K562 (cell line): ENCODE data around the gene CEP135. TPM values are rescaled to one million over a fixed set of nuclear protein-coding genes. Genes with fewer than 3 reads are reported as not detected.

Experiments used
- ATAC-seq: fragments of 200-7000 bp; cut with Tn5 transposase; 3 replicates; pipeline ENCODE4 v1.9.1; 2020; ENCODE audit warnings: moderate library complexity
- BruUV-seq: library from RNA; stranded (reverse); fragments of 400-500 nt; replicated peaks from 2 replicates; lab custom pipeline; 2021; lab: Mats Ljungman, UMichigan
- CTCF ChIA-PET: fragments of 300-600 bp; formaldehyde crosslinking; extraction: SDS; loops from one replicate; lab custom pipeline; 2021; ENCODE audit warnings: low intra/inter-chr PET ratio; lab: Yijun Ruan, JAX
- POLR2A ChIA-PET: fragments of 300-600, 350-650 bp; sonication (Branson Sonifier 250); formaldehyde crosslinking; extraction: SDS; loops from one replicate; lab custom pipeline; 2021; ENCODE audit warnings: antibody characterized with exemption, inconsistent platforms; lab: Yijun Ruan, JAX
- DNase-seq, 4 experiments: peaks; one replicate each; pipeline versions ENCODE4 v3.0.0 to v3.0.0-alpha.2; 2011 to 2018; ENCODE audit warnings: low spot score in 3 of 4, mixed read lengths in 3 of 4; ENCODE audit errors: extremely low read depth in 1 of 4
- FAIRE-seq: peaks from 2 replicates; lab custom pipeline; 2011; peaks lifted over from hg19 to GRCh38; lab: Jason Lieb, UNC
- H2AFZ ChIP-seq: 2 replicates; pipeline ENCODE4 v1.6.0; 2011; ENCODE audit warnings: low read depth, low read length, control low read depth, inconsistent platforms
- H3K27ac ChIP-seq: fragments of 200-600 bp; 3 replicates; pipeline ENCODE4 v1.8.0; 2011; ENCODE audit warnings: low read depth, mild to moderate bottlenecking, control low read depth, inconsistent platforms, low read length, moderate library complexity, mixed read lengths; ENCODE audit errors: extremely low read depth
- H3K27me3 ChIP-seq, 2 experiments: fragments of 300-600 bp in 1 of 2; 2 replicates in 1 of 2; 3 replicates in 1 of 2; pipeline versions ENCODE4 v1.6.0 to v1.8.0; 2011; ENCODE audit warnings: inconsistent platforms in 2 of 2, low read length in 2 of 2, mild to moderate bottlenecking in 1 of 2, mixed read lengths in 1 of 2, moderate library complexity in 1 of 2; ENCODE audit not compliant: control insufficient read depth in 2 of 2, insufficient read depth in 2 of 2
- H3K36me3 ChIP-seq: fragments of 300-600 bp; 3 replicates; pipeline ENCODE4 v1.8.0; 2011; ENCODE audit warnings: mild to moderate bottlenecking, low read length, inconsistent platforms; ENCODE audit not compliant: control insufficient read depth, insufficient read depth
- H3K4me1 ChIP-seq, 2 experiments: fragments of 200-600 bp in 1 of 2; replicated peaks in 1 of 2; 2 replicates in 1 of 2; 3 replicates in 1 of 2; pipeline versions ENCODE4 v1.5.1 to v1.8.0; 2011; ENCODE audit warnings: inconsistent platforms in 2 of 2, low read length in 2 of 2, mild to moderate bottlenecking in 1 of 2, mixed read lengths in 1 of 2, moderate library complexity in 1 of 2; ENCODE audit not compliant: control insufficient read depth in 2 of 2, insufficient read depth in 2 of 2
- H3K4me2 ChIP-seq: 2 replicates; pipeline ENCODE4 v1.6.1; 2011; ENCODE audit warnings: low read length, control low read depth, inconsistent platforms, mixed read lengths; ENCODE audit not compliant: insufficient read depth
- H3K4me3 ChIP-seq: fragments of 200-600 bp; sonication (generic), shearing (Covaris generic); 2 replicates; pipeline ENCODE4 v1.5.1; 2016; ENCODE audit warnings: control low read depth, inconsistent platforms
- H3K79me2 ChIP-seq: fragments of 200-600 bp; 3 replicates; pipeline ENCODE4 v1.8.0; 2011; ENCODE audit warnings: low read length, inconsistent platforms; ENCODE audit not compliant: control insufficient read depth, insufficient read depth
- H3K9ac ChIP-seq, 2 experiments: 2 replicates each; pipeline versions ENCODE4 v1.6.0 to v1.6.1; 2011; ENCODE audit warnings: low read depth in 2 of 2, low read length in 2 of 2, control low read depth in 1 of 2, inconsistent platforms in 1 of 2, mild to moderate bottlenecking in 1 of 2, mixed read lengths in 1 of 2; ENCODE audit not compliant: insufficient read depth in 1 of 2
- H3K9me1 ChIP-seq: one replicate; pipeline ENCODE4 v1.6.0; 2011; ENCODE audit warnings: inconsistent platforms, mild to moderate bottlenecking, low read length, moderate library complexity; ENCODE audit not compliant: control insufficient read depth, insufficient read depth
- H3K9me3 ChIP-seq: replicated peaks from 2 replicates; pipeline ENCODE4 v1.5.1; 2011; ENCODE audit warnings: low read depth, low read length, inconsistent platforms; ENCODE audit not compliant: control insufficient read depth, insufficient read depth
- H4K20me1 ChIP-seq: replicated peaks from 2 replicates; pipeline ENCODE4 v1.6.1; 2011; ENCODE audit warnings: low read length, inconsistent platforms, mixed read lengths; ENCODE audit not compliant: control insufficient read depth, insufficient read depth
- GTF2E2 ChIP-seq: fragments of 200-800 bp; sonication (Bioruptor generic); IDR thresholded peaks from 2 replicates; pipeline ENCODE4 v1.6.1; 2016; ENCODE audit warnings: missing genetic modification characterization, missing compliant biosample characterization
- JUNB ChIP-seq: fragments of 450-650 bp; formaldehyde crosslinking; conservative IDR thresholded peaks from 2 replicates; pipeline ENCODE4 v1.4.0; 2020; ENCODE audit warnings: mild to moderate bottlenecking
- KLF10 ChIP-seq: fragments of 250-450 bp; sonication (Bioruptor Pico); IDR thresholded peaks from 2 replicates; pipeline ENCODE4 v1.6.1; 2021; ENCODE audit warnings: matching md5 sums
- KLF13 ChIP-seq: fragments of 450-650 bp; IDR thresholded peaks from 2 replicates; pipeline ENCODE4 v1.6.1; 2016; ENCODE audit warnings: missing genetic modification characterization, low read depth, mild to moderate bottlenecking, missing compliant biosample characterization, moderate library complexity, borderline replicate concordance
- NFRKB ChIP-seq: fragments of 450-650 bp; IDR thresholded peaks from 2 replicates; pipeline ENCODE4 v1.6.1; 2016; ENCODE audit warnings: low read depth
- PHF8 ChIP-seq: fragments of 200-600 bp; sonication (generic); IDR thresholded peaks from 2 replicates; pipeline ENCODE4 v1.6.1; 2012; ENCODE audit warnings: mixed run types, mild to moderate bottlenecking, inconsistent platforms, low read length, moderate library complexity, borderline replicate concordance
- PURB ChIP-seq: sonication (generic); formaldehyde crosslinking; IDR thresholded peaks from 2 replicates; pipeline ENCODE4 v1.9.0; 2021; ENCODE audit warnings: low read depth, mild to moderate bottlenecking, missing genetic modification reagents
- RAD21 ChIP-seq, 2 experiments: fragments of 250-450 bp in 1 of 2; fragments of 450-650 bp in 1 of 2; sonication (Bioruptor Pico) in 1 of 2; formaldehyde crosslinking in 1 of 2; IDR thresholded peaks in 1 of 2; conservative IDR thresholded peaks in 1 of 2; 2 replicates each; pipeline versions ENCODE4 v1.4.0 to v1.8.0; 2020 to 2022; ENCODE audit warnings: mild to moderate bottlenecking in 2 of 2, moderate library complexity in 1 of 2
- ZNF316 ChIP-seq: fragments of 450-650 bp; IDR thresholded peaks from 2 replicates; pipeline ENCODE4 v1.6.1; 2016
- WGBS: fragments of 100-300 bp; shearing (Covaris generic); methylation state at CpG from one replicate; pipeline ENCODE4 v1.1.6; 2016; ENCODE audit warnings: low coverage, mixed read lengths; ENCODE audit not compliant: insufficient coverage; ENCODE audit errors: missing lambda C conversion rate; 5-methylcytosine and 5-hydroxymethylcytosine counted together
- in situ Hi-C: fragments of 300-500 bp; cut with MboI; formaldehyde crosslinking; loops from 4 replicates; pipeline ENCODE4 v1.15.0; 2018; ENCODE audit warnings: inconsistent platforms, mixed read lengths
- intact Hi-C: fragments of 100-400 bp; cut with micrococcal nuclease; formaldehyde crosslinking; loops from 2 replicates; pipeline ENCODE4 v1.14.2; 2022
- polyA plus RNA-seq, 8 experiments: library from polyadenylated mRNA; depleted of rRNA in 4 of 8; stranded (reverse) in 5 of 8; unstranded in 3 of 8; fragments of >200 nt; fragmentation: Nextera tagmentation in 2 of 8; fragmentation: Illumina TruSeq in 1 of 8; extraction: Ambion mirVana in 2 of 8; extraction: Trizol in 1 of 8; gene quantifications; 2 replicates each; pipeline versions ENCODE4 v1.2.1 to v1.2.3, GENCODE V29; 2011 to 2014; ENCODE audit warnings: inconsistent platforms in 1 of 8, missing spikeins in 1 of 8
- total RNA-seq, 7 experiments: library from RNA; depleted of rRNA in 6 of 7; stranded (reverse); fragments of >200 nt in 6 of 7; fragmentation: Illumina TruSeq in 2 of 7; extraction: Trizol in 2 of 7; gene quantifications; 2 replicates each; pipeline versions ENCODE4 v1.2.1 to v1.2.3, GENCODE V29; 2011 to 2021; ENCODE audit warnings: low replicate concordance in 1 of 7
- TF ChIP-seq, protein P1 (sequence below): sonication (generic); formaldehyde crosslinking; IDR thresholded peaks from 2 replicates; pipeline ENCODE4 v1.8.1; 2022; ENCODE audit warnings: missing genetic modification reagents
- TF ChIP-seq, protein P2 (sequence below): sonication (generic); formaldehyde crosslinking; IDR thresholded peaks from 2 replicates; pipeline ENCODE4 v1.8.0; 2023; ENCODE audit warnings: mild to moderate bottlenecking, missing genetic modification reagents
- TF ChIP-seq, protein P3 (sequence below): sonication (generic); IDR thresholded peaks from 2 replicates; pipeline ENCODE4 v1.6.1; 2016

The CEP135 gene
- total and polyA plus RNA-seq, 9 of the 15 experiments (the other 6 are each of a cell fraction or from before 2014, with no cell fraction given): 3.1 to 18.9 (median 15.3) TPM

DNA sequence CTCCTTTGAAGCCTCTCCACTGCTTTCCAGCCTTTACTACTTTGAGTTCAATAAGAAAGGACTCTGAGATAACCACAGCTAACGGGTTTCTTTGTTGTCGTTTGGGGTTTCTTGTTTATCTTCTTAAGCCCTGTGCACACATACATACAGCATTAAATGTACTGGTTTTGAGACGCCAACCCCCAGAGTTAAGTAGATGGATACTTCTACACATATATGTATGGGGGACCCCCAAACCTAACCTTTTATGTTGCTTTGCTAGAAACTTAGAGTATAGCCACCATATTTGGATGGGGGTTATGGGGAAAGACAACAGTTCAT lies 697 bp downstream of the CEP135 start:
- DNase-seq (peak in 1 of 4 experiments; percentile 20), FAIRE-seq (no peak), ATAC-seq (peak; percentile 2)
- H3K9ac ChIP-seq: peak overlapping the region; percentile 87 to 96
- peak overlapping the region; percentile 96 for H3K4me2 ChIP-seq
- no peaks in the 10 kb centered on the region for H3K27me3 ChIP-seq
- H3K36me3 ChIP-seq: peaks cover 23% of the 10 kb centered on the region; the same call in 2 of the 3 replicates
- TSS peak; percentile 56 for BruUV-seq
- peak overlapping the region; percentile 96 for H3K27ac ChIP-seq
- ChIA-PET CTCF (interaction anchor here (0.6 to 1.2 kb wide), 2 partner anchors 100 to 280 kb away, joined by 3 read pairs; no protein-coding TSS in a partner anchor), POLR2A (interaction anchor here (0.6 to 2.3 kb wide), 8 partner anchors 8 to 1191 kb away, joined by 3 to 12 read pairs (median 4); no protein-coding TSS in a partner anchor)
- H2AFZ ChIP-seq: peak overlapping the region; percentile 99
- H3K9me3 ChIP-seq: no peaks in the 10 kb centered on the region
- H3K4me1 ChIP-seq: peaks cover 6 to 21% of the 10 kb centered on the region in 2 experiments
- in situ Hi-C loops (no loop called here), intact Hi-C loops (loop anchor here (2.0 to 10.0 kb wide), 3 partner anchors 99 to 435 kb away; partner anchors contain the start of gene AASDH)
- H3K79me2 ChIP-seq: peaks cover 37% of the 10 kb centered on the region
- H3K9me1 ChIP-seq: no peaks in the 10 kb centered on the region
- H3K4me3 ChIP-seq: peak overlapping the region; percentile 78
- no peaks in the 10 kb centered on the region for H4K20me1 ChIP-seq
- WGBS: 0% methylated on average over 3 of the region's 3 CpGs
- TF ChIP-seq PHF8 (no peak), NFRKB (0 out of 2 replicates have a peak, but pooled peaks have one; percentile 7), KLF10 (CRISPR knock-in tag) (no peak), PURB (CRISPR knock-in tag) (no peak), GTF2E2 (tag) (peak; percentile 22; the same call in 1 of the 2 replicates), RAD21 (CRISPR knock-in tag; conservative IDR thresholded peaks at IDR 0.05 in 1 of 2, IDR thresholded peaks at IDR 0.05 in 1 of 2) (no peak), ZNF316 (no peak), JUNB (no peak), KLF13 (tag) (no peak)
- TF ChIP-seq, protein P1, sequence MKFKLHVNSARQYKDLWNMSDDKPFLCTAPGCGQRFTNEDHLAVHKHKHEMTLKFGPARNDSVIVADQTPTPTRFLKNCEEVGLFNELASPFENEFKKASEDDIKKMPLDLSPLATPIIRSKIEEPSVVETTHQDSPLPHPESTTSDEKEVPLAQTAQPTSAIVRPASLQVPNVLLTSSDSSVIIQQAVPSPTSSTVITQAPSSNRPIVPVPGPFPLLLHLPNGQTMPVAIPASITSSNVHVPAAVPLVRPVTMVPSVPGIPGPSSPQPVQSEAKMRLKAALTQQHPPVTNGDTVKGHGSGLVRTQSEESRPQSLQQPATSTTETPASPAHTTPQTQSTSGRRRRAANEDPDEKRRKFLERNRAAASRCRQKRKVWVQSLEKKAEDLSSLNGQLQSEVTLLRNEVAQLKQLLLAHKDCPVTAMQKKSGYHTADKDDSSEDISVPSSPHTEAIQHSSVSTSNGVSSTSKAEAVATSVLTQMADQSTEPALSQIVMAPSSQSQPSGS (CRISPR knock-in tag): no peak
- TF ChIP-seq, protein P2, sequence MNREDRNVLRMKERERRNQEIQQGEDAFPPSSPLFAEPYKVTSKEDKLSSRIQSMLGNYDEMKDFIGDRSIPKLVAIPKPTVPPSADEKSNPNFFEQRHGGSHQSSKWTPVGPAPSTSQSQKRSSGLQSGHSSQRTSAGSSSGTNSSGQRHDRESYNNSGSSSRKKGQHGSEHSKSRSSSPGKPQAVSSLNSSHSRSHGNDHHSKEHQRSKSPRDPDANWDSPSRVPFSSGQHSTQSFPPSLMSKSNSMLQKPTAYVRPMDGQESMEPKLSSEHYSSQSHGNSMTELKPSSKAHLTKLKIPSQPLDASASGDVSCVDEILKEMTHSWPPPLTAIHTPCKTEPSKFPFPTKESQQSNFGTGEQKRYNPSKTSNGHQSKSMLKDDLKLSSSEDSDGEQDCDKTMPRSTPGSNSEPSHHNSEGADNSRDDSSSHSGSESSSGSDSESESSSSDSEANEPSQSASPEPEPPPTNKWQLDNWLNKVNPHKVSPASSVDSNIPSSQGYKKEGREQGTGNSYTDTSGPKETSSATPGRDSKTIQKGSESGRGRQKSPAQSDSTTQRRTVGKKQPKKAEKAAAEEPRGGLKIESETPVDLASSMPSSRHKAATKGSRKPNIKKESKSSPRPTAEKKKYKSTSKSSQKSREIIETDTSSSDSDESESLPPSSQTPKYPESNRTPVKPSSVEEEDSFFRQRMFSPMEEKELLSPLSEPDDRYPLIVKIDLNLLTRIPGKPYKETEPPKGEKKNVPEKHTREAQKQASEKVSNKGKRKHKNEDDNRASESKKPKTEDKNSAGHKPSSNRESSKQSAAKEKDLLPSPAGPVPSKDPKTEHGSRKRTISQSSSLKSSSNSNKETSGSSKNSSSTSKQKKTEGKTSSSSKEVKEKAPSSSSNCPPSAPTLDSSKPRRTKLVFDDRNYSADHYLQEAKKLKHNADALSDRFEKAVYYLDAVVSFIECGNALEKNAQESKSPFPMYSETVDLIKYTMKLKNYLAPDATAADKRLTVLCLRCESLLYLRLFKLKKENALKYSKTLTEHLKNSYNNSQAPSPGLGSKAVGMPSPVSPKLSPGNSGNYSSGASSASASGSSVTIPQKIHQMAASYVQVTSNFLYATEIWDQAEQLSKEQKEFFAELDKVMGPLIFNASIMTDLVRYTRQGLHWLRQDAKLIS (CRISPR knock-in tag): no peak
- TF ChIP-seq, protein P3, sequence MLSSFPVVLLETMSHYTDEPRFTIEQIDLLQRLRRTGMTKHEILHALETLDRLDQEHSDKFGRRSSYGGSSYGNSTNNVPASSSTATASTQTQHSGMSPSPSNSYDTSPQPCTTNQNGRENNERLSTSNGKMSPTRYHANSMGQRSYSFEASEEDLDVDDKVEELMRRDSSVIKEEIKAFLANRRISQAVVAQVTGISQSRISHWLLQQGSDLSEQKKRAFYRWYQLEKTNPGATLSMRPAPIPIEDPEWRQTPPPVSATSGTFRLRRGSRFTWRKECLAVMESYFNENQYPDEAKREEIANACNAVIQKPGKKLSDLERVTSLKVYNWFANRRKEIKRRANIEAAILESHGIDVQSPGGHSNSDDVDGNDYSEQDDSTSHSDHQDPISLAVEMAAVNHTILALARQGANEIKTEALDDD: peak; percentile 12; the same call in 1 of the 2 replicates
